SU-DHL-6 (cell line): ENCODE measurements around the gene NUP50.

ENCODE experiments used
- EZH2phosphoT487 ChIP-seq: fragments of 200-600 bp; sonication (generic), shearing (Covaris generic); conservative IDR thresholded peaks from 2 replicates; pipeline ENCODE4 v1.6.1; 2018; ENCODE audit warnings: mild to moderate bottlenecking, antibody characterized with exemption, low read length, moderate library complexity, mixed read lengths
- TF ChIP-seq, protein P1 (sequence below): fragments of 200-600 bp; sonication (generic); IDR thresholded peaks from one replicate; pipeline ENCODE4 v1.5.1; 2017; ENCODE audit warnings: antibody characterized with exemption, mild to moderate bottlenecking, low read length, moderate library complexity; ENCODE audit not compliant: insufficient read depth, poor library complexity, severe bottlenecking

DNA sequence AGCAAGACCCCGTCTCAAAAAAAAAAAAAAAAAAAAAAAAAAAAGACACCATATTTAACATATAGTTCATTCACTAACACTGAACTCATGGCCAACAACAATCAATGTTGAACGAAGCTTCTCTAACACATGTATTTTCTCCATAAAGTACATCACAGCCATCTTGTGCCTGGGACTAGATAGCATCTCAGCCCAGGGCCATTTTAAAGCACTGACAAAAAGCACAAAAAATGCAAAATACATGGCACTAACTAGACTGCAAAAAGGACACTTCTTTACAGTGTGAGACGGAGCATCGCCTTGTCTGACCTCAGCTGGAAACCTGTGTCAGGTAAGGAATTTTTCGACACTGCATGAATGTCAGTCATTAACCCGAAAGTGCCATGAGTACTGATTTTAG, 53.6 kb downstream of the NUP50 start:
- TF ChIP-seq EZH2phosphoT487, result no peak
- TF ChIP-seq, protein P1, sequence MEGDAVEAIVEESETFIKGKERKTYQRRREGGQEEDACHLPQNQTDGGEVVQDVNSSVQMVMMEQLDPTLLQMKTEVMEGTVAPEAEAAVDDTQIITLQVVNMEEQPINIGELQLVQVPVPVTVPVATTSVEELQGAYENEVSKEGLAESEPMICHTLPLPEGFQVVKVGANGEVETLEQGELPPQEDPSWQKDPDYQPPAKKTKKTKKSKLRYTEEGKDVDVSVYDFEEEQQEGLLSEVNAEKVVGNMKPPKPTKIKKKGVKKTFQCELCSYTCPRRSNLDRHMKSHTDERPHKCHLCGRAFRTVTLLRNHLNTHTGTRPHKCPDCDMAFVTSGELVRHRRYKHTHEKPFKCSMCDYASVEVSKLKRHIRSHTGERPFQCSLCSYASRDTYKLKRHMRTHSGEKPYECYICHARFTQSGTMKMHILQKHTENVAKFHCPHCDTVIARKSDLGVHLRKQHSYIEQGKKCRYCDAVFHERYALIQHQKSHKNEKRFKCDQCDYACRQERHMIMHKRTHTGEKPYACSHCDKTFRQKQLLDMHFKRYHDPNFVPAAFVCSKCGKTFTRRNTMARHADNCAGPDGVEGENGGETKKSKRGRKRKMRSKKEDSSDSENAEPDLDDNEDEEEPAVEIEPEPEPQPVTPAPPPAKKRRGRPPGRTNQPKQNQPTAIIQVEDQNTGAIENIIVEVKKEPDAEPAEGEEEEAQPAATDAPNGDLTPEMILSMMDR, result no peak
